Hematopoietic multipotent progenitor cell treated with erythropoietin and hydrocortisone succinate and interleukin-3 and kit ligand, for 4 days (in vitro differentiated cells): ENCODE data around the gene HOMER2.

Experiments used
- DNase-seq: peaks from one replicate; pipeline ENCODE4 v3.0.0-alpha.2; 2015

Gene HOMER2

DNA sequence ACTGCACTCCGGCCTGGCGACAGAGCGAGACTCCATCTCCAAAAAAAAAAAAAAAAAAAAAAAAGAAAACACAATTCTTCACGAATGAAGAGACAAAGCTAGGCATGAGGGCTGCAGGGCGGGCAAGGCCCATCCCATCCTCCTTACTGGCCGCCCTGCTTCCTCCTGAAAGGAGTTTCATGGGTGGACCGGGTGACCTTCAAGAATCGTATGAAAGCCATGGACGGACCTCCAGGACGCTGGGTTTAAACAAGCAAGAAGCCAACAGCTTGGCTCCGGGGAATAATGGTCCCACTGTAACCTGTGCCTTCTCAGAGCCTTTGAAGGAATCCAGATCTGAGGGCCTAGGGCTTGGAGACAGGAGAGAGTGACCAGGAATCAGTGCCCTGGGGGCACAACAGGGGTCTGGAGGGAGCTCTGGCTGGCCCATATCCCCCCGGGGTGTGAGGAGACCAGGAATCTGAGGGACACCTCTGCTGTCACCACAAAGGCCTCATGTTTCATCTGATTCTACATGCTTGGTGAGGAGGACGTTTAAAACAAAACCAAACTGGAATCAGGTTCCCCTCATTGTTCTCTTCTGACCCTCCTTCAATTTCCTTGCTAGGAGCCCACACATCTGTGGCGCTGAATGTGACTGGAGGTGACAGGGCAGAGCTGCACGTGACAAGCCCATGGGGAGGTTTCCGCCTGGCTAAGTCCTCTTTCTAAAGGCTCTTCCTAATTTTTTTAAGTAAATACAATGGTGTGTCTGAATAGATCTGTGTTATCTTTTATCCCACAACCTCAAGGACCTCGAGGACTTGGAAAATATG, 97.0 kb downstream of the HOMER2 start:
- peak; percentile 81 for DNase-seq

DNA sequence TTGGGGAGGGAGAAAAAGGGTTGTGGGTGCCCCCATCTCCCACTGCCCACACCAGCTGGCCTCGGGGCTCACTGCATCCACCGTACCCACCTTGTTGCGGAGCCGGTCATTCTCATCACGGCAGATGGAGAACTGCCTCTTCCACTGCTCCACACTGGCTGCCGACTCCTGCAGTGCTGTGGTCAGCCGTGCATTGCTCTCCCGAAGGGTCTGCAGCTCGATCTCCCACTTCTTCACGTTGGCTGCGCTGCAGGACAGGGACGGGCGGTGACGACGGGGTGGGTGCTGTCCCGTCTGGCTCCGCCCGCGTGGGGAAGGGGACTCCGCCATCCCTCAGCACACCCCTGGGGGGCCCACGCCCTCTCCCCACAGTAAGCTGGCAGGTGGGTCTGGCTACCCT, 98.0 kb downstream of the HOMER2 start:
- DNase-seq, result no peak

DNA sequence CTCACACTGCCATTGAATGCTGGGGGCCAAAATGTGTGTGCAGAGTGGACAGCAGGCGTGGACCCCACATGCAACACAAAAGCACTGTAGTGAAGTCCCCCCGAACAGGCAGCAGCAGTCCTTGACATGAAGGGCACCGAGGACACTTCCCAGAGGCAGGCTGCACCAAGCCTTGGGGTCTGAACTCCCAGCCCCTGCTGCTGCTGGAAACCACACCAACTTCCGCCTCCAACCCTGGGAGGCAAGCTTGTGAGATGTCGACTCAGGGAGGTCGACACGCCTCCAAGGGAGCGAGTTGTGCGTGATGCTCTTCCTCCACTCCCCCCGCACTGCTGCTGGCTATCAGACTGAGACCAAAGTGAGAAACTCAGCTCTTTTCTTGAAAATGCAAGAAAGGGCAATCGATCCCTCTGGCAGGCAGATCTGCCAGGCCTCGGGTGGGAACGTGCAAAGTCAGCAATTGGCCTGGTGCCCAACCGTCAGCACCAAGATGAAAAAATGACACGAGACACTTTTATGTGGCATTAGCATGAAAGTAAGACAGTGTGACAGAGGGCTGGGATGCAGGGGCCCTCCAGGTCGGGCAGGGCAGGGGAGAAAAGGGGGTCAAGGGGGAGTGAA, 99.5 kb downstream of the HOMER2 start:
- DNase-seq, result peak; percentile 76

DNA sequence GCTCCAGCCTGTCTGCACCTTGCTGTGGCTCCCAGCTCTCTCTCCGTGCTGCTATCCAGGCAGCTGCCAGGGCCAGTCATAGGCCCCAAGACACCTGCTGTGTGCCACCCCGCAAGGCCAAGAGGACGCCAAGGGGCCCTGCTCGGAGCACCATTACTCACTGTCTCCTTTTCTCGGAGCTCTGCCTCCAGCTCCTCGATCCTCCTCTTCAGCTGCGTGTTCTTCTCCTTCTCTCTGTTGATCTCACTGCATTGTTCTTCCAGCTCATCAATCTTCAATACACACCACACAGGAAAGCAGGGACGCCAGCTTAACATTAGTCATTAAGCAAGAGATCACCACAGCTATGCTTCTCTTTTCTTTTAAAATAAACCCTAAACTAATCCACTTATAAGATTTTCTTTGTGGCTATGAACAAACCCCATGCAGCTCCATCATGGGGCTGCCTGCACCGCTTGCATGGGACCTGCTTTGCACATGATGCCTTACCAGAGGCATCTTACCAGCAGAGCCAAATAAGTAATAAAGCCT, 100.5 kb downstream of the HOMER2 start:
- no peak for DNase-seq

DNA sequence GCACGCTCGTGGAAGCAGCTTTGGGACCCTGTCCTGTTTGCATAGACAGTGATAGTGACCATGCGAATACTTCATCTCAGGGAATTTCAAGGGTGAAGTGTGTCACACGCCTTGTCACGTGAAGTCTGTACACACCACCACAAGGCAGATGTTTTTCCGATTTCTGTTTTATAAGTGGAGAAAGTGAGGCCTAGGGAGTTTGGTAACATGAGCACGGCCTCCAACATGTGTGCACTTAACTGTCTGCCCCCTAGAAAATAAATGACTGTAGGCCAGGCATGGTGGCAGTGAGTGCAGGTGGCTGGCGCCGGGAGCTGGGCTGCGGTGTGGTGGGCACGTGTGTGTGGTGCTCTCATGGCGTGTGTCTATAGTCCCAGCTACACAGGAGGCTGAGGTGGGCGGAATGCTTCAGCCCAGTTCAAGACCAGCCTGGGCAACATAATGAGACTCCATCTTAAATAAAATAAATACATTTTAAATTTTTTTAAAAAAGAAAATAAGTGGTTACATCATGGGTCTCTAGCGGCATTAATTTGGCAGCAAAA, 101.1 kb downstream of the HOMER2 start:
- DNase-seq, result no peak

DNA sequence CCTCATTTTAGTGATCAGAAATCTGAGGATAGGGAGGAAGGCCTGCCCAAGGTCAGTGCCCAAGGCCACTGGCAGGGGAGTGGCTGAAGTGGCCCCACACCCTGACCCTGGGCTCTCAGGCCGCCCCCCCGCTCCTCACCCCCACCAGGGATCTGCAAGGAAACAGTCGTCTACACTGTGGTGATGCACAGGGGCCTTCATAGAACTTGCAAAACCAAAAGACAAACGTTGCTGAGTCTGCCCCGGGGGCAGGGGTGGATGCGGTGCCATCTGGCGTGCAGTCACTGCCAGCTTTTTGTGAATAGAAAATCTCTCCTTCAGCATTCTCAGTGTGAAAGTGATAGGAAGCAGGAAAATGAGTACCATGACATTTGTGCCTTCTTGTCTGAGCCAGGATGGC, 101.8 kb downstream of the HOMER2 start:
- no peak for DNase-seq

DNA sequence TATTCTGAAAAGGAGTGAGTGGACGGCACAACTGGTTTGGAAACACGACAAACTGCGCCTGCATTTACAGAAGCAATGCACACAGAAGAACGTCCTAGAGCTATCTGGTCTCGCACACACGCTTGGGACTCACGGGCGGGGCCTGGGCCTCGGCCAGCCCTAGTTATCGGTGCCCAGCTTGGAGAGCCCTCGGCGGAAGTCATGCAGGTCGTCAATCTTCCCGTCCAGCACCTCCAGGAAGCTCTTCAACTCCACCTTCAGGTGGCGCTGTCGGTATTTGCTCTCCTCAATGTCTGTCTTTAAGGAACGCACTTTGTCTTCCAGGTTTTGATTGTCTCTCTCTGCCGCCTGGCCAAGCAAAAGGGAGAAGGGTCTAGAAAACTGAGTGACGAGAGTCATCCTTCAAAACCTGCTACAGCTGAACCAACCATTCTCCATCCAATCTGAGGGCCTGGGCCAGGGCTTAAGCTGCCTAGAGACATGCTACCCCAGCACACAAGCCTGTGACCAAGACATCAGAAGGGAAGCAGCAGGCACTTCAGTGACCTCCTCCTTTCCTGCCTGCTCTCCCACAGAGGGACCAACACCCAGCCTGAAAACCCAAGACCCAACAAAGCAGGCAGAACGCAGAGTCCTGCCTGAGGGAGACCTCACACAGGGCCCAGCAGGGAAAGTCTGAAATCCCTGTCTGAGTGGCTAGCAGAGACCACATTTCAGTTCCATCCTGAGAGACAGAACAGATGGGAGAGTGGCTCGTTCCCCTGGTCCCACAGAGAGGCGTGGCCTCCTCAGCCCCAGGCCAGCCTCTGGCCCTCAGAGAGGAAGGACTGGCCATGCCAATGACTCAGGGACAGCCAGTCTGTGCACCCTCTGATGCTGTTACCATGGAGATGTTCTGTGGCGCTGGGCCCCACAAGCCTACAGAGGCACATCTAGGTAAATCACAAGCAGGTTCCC, 102.7 kb downstream of the HOMER2 start:
- DNase-seq, result peak; percentile 99

DNA sequence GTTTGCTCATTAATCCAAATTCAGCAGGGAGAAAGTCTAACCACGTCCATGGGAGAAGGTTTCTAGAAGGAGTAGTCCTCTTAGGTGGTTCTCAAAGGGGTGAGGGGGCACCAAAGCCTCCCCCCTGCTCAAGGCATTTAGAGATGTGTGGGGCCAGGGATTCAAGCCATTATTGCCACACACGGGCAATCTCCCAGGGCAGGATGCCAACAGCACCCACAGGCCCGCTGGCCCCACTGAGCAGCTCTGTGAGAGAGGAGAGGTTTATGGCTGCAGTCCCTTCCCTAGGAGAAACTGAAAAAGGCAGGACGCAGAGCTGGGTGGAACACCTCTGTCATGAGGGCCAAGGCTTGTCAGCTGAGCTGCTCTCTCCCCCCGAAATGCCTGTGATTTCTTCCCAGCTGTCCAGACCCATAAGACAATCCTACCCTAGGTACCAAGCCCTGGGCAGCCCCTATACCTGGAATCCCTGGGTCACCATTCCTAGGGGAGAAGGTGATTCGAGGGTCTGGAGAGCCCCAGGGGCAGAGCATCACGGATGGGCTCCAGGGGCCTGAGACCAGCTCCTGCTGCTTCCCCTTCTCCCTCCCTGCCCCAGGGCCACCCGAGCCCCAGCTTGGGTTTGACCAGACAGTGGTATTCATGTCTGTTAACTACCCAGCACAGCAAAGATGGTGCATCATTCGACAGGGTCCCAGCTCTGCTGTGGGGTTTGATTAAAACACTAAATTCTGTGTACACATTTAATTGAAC, 104.1 kb downstream of the HOMER2 start:
- no peak for DNase-seq

DNA sequence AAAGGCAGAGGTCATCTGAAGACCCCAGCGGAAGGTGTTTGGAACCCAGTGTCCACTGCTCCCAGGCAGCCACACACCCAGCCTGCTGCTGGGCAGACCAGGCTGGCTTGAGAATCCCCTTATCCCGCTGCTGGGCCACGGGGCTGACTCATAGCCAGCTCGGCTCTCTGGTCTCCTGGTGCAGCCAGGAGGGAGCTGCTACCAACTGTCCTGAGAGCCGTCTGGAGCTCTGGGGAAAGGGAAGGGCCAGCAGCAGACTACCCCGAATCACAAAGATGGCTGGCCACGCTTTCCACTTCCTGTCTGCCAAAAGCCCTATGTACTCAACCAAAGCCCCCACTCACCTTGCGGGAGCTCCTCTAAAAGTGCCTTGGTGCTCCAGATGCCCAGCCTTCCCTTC, 104.8 kb downstream of the HOMER2 start:
- DNase-seq, result no peak

DNA sequence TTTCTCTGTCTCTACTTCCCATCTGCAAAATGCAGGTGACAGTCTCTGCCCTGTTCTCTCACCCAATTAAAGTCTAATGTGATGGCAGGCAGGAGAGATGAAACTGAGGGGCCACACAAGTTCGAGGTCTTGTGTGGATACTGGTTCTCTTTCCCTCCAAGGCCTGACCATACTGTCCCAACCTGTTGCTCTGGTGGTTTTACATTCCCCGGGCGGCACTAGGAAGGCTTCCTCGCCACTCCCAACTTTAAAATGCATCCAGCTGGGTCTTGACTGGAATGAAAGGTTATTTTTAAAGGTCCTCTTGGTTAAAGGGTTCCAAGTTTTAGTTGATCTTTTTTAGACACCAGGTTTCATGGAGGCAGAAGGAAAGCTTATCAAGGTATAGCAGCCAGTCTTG, 105.9 kb downstream of the HOMER2 start:
- no peak for DNase-seq

DNA sequence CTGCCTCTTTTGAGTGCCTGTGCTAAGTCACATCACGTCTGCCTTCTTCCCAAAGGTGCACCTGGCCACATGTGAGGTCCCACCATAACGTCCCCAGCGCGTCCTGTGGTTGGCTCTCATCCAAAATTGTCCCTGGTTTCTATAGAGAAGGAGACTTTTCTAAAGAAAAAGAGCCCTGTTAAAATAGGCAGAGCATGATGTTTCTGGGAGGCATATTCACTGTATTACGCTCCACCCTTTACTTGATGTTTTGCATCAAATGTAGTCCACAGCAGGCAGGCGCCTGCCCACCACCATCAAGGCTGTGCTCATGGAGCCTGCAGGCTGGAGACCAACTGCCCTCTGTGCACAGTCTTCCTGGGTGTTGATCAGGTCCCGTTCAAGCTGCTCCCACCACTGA, 106.8 kb downstream of the HOMER2 start:
- DNase-seq, result no peak

DNA sequence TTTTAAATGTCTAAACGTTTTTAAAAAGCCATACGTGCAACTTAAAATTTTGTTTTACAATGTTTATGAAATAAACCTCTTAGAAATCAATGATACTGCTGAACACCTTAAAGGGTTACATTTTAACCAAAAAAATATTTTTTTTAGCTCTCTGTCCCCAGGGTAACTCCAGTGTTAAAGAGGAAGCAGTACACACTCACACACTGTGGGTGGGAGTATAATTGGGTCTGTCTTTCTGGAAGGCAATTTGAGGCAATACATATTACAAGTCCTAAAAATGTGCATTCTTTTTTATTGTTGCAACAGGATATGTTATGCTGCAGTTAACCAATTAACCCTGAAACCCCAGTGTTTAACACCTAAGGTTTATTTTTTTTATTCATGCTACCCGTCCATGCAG, 109.0 kb downstream of the HOMER2 start:
- peak; percentile 46 for DNase-seq

DNA sequence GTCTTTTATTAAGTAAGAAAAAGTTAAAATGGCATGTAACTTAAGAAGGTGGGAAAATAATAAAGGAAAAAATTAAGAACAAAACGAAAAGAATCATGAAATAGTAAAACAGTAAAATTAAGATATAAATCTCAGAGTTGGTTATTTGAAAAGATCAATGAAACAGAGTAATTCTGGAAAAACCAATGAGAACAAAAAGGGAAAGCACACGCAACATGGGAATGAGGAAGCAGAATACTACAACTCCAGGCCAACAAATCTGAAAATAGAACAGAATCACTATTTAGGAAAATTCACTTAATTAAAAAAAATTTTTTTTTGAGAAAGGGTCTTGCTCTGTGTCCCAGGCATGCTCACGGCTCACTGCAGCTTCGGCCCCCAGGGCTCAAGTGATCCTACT, 112.4 kb downstream of the HOMER2 start:
- DNase-seq, result no peak

DNA sequence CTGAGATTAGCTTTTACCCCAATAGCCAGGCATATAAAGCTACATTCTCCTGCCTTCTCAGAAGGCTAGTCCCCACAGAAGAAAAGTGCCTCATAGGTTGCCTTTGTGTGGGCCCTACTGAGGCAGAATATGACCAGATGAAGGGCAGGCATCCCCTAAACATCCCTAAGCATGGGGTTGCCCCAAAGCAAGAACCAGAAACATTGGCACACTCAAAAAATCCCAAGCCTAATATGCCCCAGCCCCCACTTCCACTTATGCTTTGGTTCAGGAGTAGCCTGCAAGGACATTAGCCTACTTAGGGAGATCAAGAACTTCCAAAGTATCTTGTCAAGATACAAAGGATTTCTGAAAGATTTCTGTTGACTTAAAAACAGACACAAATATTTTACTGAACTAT, 113.4 kb downstream of the HOMER2 start:
- no peak for DNase-seq

DNA sequence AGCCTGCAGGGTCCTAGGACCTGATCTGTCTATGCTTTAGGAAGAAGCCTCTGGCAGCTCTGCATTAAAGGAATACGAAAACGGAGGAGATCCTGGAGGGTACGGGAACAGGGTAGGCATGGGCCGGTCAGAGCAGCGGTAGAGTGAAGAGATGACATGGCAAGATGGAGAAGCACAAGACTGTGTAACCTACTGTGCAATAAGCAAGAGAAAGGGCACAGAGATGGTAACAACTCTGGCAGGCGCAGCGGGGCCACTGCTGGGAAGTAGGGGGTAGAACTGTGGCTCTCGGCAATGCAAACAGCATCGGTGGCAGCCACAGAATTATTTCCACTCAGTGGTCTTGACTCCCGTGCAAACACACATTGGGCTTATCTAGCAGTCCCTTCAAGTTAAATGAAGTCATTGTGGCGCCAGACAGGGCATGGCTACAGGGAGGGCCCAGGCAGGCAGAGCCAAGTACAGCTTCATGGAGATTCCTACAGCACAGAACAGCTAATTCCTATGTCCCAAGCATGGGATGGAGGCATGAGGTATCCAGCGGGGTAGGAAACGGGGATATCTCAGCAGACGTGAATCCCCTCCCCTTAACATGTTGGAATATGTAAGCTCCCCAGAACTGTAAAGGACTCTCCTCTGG, 114.3 kb downstream of the HOMER2 start:
- DNase-seq, result peak; percentile 28

DNA sequence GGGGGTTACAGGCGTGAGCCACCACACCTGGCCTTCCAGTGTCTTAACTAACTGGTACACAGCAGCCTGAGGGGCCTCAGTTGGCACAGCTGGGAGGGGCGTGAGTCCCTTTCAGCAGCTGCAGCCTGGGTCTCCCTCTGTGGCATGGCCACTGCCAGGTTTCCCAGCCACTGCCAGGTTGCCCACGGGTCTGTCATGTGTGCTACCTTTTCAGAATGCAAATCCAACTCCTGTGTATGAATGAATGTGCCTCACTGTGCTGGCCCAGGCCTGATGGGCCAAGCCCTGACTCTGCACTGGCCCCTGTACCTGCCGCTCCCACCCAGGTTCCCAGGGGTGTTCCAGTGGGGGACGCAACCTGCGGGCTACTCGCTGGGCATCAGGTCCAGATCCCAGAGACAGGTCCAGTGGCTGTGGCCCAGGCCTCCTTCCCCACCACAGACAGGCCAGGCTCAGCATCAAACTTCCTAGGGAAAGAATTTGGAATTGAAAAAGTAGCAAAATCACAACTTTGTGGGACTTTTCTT, 117.1 kb downstream of the HOMER2 start:
- no peak for DNase-seq

DNA sequence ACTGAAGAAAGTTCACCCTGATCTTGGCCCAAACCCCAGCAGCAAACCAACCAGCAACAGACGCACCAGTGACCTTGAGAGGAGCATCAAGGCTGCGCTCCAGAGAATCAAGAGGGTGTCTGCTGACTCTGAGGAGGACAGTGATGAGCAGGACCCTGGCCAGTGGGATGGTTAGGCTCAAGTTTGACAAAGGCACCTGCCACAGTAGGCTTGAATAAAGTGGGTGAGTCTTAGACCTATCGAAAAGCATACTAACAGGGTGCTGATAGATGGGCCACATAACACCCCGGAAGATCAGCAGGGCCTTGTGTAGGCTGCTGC, 119.2 kb downstream of the HOMER2 start:
- DNase-seq, result no peak

DNA sequence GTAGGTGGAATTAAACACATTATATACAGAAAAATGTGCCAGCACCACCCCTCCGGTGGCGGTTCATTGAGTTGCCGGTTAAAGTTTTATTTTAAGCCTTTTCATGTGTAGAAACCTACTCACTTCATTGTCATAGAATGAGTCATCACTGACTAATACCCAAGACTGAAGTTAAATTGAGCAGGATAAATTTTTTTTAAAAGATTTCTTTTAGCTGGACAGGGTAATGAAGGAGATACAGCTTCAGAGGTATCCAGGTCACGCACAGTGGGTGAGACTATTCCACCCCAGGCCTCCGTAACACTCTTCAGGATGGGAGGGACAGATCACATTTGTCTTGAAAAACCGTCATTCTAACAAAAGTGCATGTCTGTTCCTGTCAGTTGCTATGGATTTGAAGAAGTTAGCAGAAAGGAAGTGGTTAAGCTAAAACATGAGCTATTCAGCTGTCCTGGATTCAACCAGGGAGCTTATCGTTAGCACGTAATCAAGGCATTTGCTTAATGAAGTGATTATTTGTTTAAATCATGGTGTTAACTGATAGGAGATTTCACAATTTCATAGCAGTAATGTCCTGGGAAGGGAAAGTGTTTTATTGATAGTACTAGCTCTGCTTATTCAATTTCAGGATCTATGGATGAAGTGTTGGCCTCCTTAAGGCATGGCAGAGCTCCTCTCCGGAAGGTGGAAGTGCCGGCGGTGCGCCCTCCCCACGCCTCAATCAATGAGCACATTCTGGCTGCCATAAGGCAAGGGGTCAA, 119.7 kb downstream of the HOMER2 start:
- peak; percentile 81 for DNase-seq

DNA sequence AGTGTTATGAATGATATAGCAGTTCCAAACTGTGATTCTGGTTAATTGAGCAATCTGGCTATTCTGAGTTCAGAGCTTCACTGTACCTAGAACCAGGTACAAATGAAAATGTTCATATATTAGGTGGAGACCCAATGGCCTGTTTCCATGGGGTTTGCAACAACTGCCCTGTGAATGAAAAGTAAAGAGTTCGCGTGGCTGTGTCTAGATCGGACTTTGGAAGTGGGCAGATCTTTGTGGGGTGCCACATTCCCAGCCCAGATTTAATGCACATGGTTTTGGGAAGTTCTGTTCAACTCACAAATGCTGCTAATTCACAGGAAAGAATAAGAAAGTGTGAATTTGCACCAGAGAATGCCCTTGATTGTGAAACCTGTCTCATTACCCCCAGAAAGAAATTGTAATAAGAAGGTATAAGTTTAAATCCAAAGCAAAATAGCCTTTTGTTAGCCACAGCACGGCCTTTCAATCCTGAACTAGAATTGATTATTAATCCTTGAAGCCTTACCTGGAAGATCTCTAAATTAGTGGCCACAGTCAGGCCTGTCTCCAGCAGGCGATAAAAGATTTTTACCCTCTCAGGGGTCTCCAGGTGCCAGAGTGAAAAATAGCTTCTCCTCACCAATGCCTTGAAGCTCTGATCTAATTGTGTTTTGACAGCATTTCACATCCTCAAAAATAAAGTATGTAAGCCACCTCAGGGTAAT, 120.5 kb downstream of the HOMER2 start:
- DNase-seq, result no peak
